Gastrocnemius medialis (tissue), 4 donors: ENCODE results near the gene TMEM59L. TPM values are rescaled to one million over a fixed set of nuclear protein-coding genes. Genes with fewer than 3 reads are reported as not detected.

ENCODE experiments used
- ATAC-seq, 2 donors: fragments of 150-250 bp; one replicate each; pipeline ENCODE4 v1.9.1; 2016
- DNase-seq, 2 donors: peaks; one replicate each; pipeline ENCODE4 v3.0.0-alpha.2; 2019
- H3K27ac ChIP-seq, 4 donors: fragments of 200-600 bp; sonication (generic); 1 replicate in 1 of 4; 2 replicates in 3 of 4; pipeline ENCODE4 v1.5.1; 2016 to 2018; ENCODE audit warnings: mild to moderate bottlenecking in 2 of 4, moderate library complexity in 1 of 4
- H3K27me3 ChIP-seq, 3 donors: fragments of 200-600 bp; sonication (generic) in 2 of 3; 1 replicate in 1 of 3; 2 replicates in 2 of 3; pipeline versions ENCODE4 v1.5.1 to v1.6.0; 2016 to 2019; ENCODE audit warnings: mild to moderate bottlenecking in 1 of 3, moderate library complexity in 1 of 3
- H3K36me3 ChIP-seq, 2 donors: fragments of 200-600 bp; sonication (generic) in 1 of 2; one replicate each; pipeline ENCODE4 v1.5.1; 2017 to 2018
- H3K4me1 ChIP-seq, 2 donors: fragments of 200-600 bp; sonication (generic) in 1 of 2; one replicate each; pipeline ENCODE4 v1.5.1; 2016 to 2017; ENCODE audit warnings: mild to moderate bottlenecking in 2 of 2
- H3K4me3 ChIP-seq, 4 donors: fragments of 200-600 bp; sonication (generic) in 3 of 4; 1 replicate in 1 of 4; 2 replicates in 3 of 4; pipeline ENCODE4 v1.5.1; 2016 to 2019; ENCODE audit warnings: mild to moderate bottlenecking in 2 of 4
- H3K9me3 ChIP-seq, 3 donors: fragments of 200-600 bp; sonication (generic) in 2 of 3; 1 replicate in 1 of 3; 2 replicates in 2 of 3; pipeline ENCODE4 v1.5.1; 2016 to 2019
- CTCF ChIP-seq, 5 experiments: fragments of 450-650 bp in 3 of 5; fragments of 200-600 bp in 2 of 5; sonication (generic) in 2 of 5; IDR thresholded peaks in 4 of 5; conservative IDR thresholded peaks in 1 of 5; 1 replicate in 4 of 5; 2 replicates in 1 of 5; pipeline ENCODE4 v1.5.1; 2016 to 2019; ENCODE audit warnings: antibody characterized with exemption in 5 of 5, mild to moderate bottlenecking in 3 of 5, moderate library complexity in 3 of 5
- POLR2A ChIP-seq, 2 donors: fragments of 450-650 bp; IDR thresholded peaks; one replicate each; pipeline ENCODE4 v1.6.1; 2017; ENCODE audit warnings: antibody characterized with exemption in 2 of 2, mild to moderate bottlenecking in 2 of 2, moderate library complexity in 2 of 2
- in situ Hi-C, 4 donors: fragments of 200-750 bp; cut with MboI; loops; one replicate each; pipeline versions ENCODE4 v1.15.0 to v1.8.0; 2017; ENCODE audit warnings: low sequenced_read_pairs in 4 of 4
- intact Hi-C: fragments of 100-400 bp; cut with DNase I; formaldehyde crosslinking; loops from one replicate; pipeline ENCODE4 v1.15.1; 2023; ENCODE audit warnings: low total_unique reads
- total RNA-seq, 4 donors: library from RNA; depleted of rRNA; stranded (reverse); fragments of >200 nt; gene quantifications; one replicate each; pipeline versions ENCODE4 v1.1.0 to v1.2.3, GENCODE V29; 2016

Gene TMEM59L
- total RNA-seq, 4 donors from 2014 or later, result 0.20 to 2.1 (median 0.36) TPM; not detected in 1

- no peak for DNase-seq
- no peaks in the 10 kb centered on the region for H3K9me3 ChIP-seq
- peaks cover 2 to 47% of the 10 kb centered on the region in 2 donors for H3K36me3 ChIP-seq
- H3K27me3 ChIP-seq, result no peaks in the 10 kb centered on the region
- peaks cover 10 to 16% of the 10 kb centered on the region in 2 donors for H3K4me1 ChIP-seq
- TF ChIP-seq CTCF (IDR thresholded peaks at IDR 0.05 in 4 of 5, conservative IDR thresholded peaks at IDR 0.05 in 1 of 5) (no peak), POLR2A (IDR thresholded peaks at IDR 0.05) (no peak)
- ATAC-seq, result no peak
- no peak overlapping the region for H3K27ac ChIP-seq
- intact Hi-C loops, result loop anchor here (5.0 kb wide), 1 partner anchor 112 kb away; no protein-coding TSS in a partner anchor
- in situ Hi-C loops, result loop anchor here (10.0 to 25.0 kb wide), 4 partner anchors 110 to 263 kb away; partner anchors contain the start of gene UPF1 (in 1 of the 4)
- no peak overlapping the region for H3K4me3 ChIP-seq
Measured at GRCh38 chr19:18574691-18575291, 37.9 kb upstream of the TMEM59L start.

GRCh38 chr19:18576383-18576782, 36.3 kb upstream of the TMEM59L start:
- Histone ChIP-seq H3K4me3 (no peak overlapping the region), H3K27ac (no peak overlapping the region), H3K36me3 (peaks cover 2 to 47% of the 10 kb centered on the region in 2 donors), H3K27me3 (no peaks in the 10 kb centered on the region), H3K9me3 (no peaks in the 10 kb centered on the region), H3K4me1 (peaks cover 10 to 16% of the 10 kb centered on the region in 2 donors)
- intact Hi-C loops, result no loop called here
- no peak for ATAC-seq
- no peak for DNase-seq
- in situ Hi-C loops, result loop anchor here in 3 of 4 donors (10.0 to 25.0 kb wide), 3 partner anchors 112 to 261 kb away; partner anchors contain the start of gene UPF1 (in 1 of the 3)
- no peak for TF ChIP-seq CTCF (IDR thresholded peaks at IDR 0.05 in 4 of 5, conservative IDR thresholded peaks at IDR 0.05 in 1 of 5)
- TF ChIP-seq POLR2A (IDR thresholded peaks at IDR 0.05), result no peak

- intact Hi-C loops (no loop called here), in situ Hi-C loops (loop anchor here in 3 of 4 donors (10.0 to 25.0 kb wide), 3 partner anchors 113 to 260 kb away; partner anchors contain the start of gene UPF1 (in 1 of the 3))
- TF ChIP-seq POLR2A (IDR thresholded peaks at IDR 0.05) (no peak), CTCF (IDR thresholded peaks at IDR 0.05 in 4 of 5, conservative IDR thresholded peaks at IDR 0.05 in 1 of 5) (no peak)
- ATAC-seq (no peak), DNase-seq (no peak)
- Histone ChIP-seq H3K9me3 (no peaks in the 10 kb centered on the region), H3K4me3 (no peak overlapping the region), H3K36me3 (peaks cover 2 to 47% of the 10 kb centered on the region in 2 donors), H3K27me3 (no peaks in the 10 kb centered on the region), H3K27ac (no peak overlapping the region), H3K4me1 (peaks cover 7 to 12% of the 10 kb centered on the region in 2 donors)
Measured at GRCh38 chr19:18577365-18577914, 35.2 kb upstream of the TMEM59L start.

- in situ Hi-C loops (loop anchor here in 1 of 4 donors (25.0 kb wide), 1 partner anchor 257 kb away; the partner anchor contains the start of gene UPF1), intact Hi-C loops (no loop called here)
- H3K27ac ChIP-seq, result no peak overlapping the region
- DNase-seq, result no peak
- H3K36me3 ChIP-seq, result peaks cover 0 to 24% of the 10 kb centered on the region in 2 donors
- H3K4me3 ChIP-seq, result no peak overlapping the region
- no peaks in the 10 kb centered on the region for H3K9me3 ChIP-seq
- TF ChIP-seq POLR2A (IDR thresholded peaks at IDR 0.05) (no peak), CTCF (IDR thresholded peaks at IDR 0.05 in 4 of 5, conservative IDR thresholded peaks at IDR 0.05 in 1 of 5) (no peak)
- no peaks in the 10 kb centered on the region for H3K4me1 ChIP-seq
- H3K27me3 ChIP-seq, result no peaks in the 10 kb centered on the region
- no peak for ATAC-seq
Measured at GRCh38 chr19:18580311-18580710, 32.4 kb upstream of the TMEM59L start.
